SK-N-SH treated with all-trans-retinoic acid at 6 μM for 48 hours (cell line): ENCODE measurements around the gene CIT.

Experiments used
- GLIS3 ChIP-seq: fragments of 250-450 bp; sonication (Bioruptor Pico); IDR thresholded peaks from 2 replicates; pipeline ENCODE4 v1.5.0; 2020; ENCODE audit warnings: mild to moderate bottlenecking, moderate library complexity
- OSR1 ChIP-seq: fragments of 250-450 bp; sonication (Bioruptor Pico); IDR thresholded peaks from 2 replicates; pipeline ENCODE4 v1.8.0; 2022; ENCODE audit warnings: moderate library complexity, mild to moderate bottlenecking, inconsistent platforms
- RARB ChIP-seq: fragments of 250-450 bp; sonication (Bioruptor Pico); IDR thresholded peaks from 2 replicates; pipeline ENCODE4 v1.8.0; 2021; ENCODE audit warnings: mild to moderate bottlenecking, moderate library complexity
- SNAI2 ChIP-seq: fragments of 250-450 bp; sonication (Bioruptor Pico); IDR thresholded peaks from 2 replicates; pipeline ENCODE4 v1.5.0; 2020; ENCODE audit warnings: mild to moderate bottlenecking, moderate library complexity
- ZNF8 ChIP-seq: fragments of 450-650 bp; formaldehyde crosslinking; IDR thresholded peaks from 2 replicates; pipeline ENCODE4 v1.5.0; 2020; ENCODE audit warnings: mild to moderate bottlenecking, moderate library complexity

DNA sequence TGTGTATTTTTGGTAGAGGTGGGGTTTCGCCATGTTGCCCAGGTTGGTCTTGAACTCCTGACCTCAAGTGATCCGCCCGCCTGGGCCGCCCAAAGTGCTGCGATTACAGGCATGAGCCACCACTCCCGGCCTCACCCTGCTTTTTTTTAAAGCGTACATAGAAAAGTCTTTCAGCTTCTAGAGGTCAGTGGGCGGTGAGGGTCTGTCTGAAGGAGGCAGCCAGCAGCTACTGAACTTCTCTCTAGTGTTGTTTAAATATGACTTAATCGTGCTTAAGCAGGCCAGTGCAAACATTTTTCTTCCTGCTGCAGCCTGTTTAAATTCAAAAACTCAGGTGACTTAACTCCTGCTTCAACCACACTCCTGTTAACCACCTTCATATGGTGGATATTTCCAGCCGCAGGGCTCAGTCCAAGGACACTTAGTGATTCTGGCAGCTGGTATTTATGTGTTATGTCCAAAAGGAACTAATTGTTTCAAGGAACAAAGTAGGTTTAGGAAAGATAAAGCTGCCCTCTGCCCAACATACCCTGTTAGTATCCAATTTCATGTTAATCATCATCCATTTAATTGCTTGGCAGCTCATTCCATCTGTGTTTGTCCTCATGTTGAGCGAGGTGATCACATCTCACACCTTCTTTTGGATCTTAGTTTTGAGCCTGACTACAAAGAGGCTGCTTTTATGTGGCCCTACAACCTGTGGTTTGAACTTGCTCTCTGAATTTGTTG, 207.2 kb downstream of the CIT start:
- TF ChIP-seq RARB (CRISPR knock-in tag) = no peak
- no peak for TF ChIP-seq ZNF8 (CRISPR knock-in tag)
- TF ChIP-seq GLIS3 (CRISPR knock-in tag) = no peak
- TF ChIP-seq SNAI2 (CRISPR knock-in tag) = no peak
- no peak for TF ChIP-seq OSR1 (CRISPR knock-in tag)
